Cardiac septum (tissue), 1 donor: ENCODE results near the gene GSTT4. TPM values are rescaled to one million over a fixed set of nuclear protein-coding genes. Genes with fewer than 3 reads are reported as not detected.
"Not testable (repeated sequence)": the region's sequence is repeated elsewhere in the genome, so short reads cannot be mapped to it uniquely, and the experiment has no call there.

Experiments used
- DNase-seq: peaks from one replicate; pipeline ENCODE4 v3.0.0-alpha.2; 2020; ENCODE audit warnings: low spot score
- intact Hi-C: fragments of 100-400 bp; cut with DNase I; formaldehyde crosslinking; loops from one replicate; pipeline ENCODE4 v1.14.0; 2022
- total RNA-seq: library from RNA; stranded (reverse); fragmentation: NEBNext Ultra II Directional; extraction: Animal tissue kit (Norgen Biotek cat#: 25700); gene quantifications from one replicate; pipeline ENCODE4 v1.2.1, GENCODE V29; 2021
- donor health status: DM: no; HTN: no; CAD: no.

Gene GSTT4
- total RNA-seq, 1 donor from 2014 or later = not detected

DNA sequence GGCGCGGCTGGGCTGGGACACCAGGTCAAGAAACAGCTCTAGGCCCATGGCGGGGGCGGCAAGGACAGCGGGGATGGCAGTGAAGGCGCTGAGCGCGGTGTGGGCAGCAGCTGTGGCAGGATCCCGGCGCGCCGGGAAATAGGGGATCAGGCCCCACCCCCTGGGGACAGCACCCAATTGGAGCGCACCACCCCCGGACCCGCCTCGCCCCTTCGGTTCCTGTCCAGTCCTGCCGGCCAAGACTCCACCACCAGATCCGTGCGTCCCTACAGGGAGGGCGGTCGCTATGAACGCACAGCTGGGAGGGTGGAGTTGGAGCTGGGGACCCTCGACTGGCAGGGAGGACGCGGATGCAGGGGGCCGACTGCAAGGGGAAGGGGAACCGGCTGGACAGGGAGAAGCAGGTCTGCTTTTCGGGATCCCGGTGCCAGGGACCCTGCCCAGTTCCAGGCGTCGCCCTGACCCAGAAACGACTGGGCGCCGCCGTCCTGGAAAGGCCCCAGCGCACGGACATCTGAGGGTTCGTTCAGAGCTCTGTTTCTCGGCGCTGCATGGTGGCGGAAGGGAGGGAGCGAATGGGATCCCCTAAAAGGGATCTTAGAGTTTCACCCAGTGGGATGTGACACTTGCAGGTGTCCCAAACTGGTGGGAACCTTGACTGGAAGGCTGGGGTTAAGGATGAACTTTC is 44.0 kb downstream of the GSTT4 start, which contains the start of gene GSTT2B:
Gene GSTT2B, minus strand, starts transcription at position 112 of the 688 bp plus-strand sequence. Its CDS starts 64 bp downstream, at position 48.
- intact Hi-C loops, DNase-seq: not testable (repeated sequence)

GRCh38 chr22:23956301-23956900 is 48.9 kb downstream of the GSTT4 start:
- intact Hi-C loops = not testable (repeated sequence)
- DNase-seq = peak; percentile 81

DNA sequence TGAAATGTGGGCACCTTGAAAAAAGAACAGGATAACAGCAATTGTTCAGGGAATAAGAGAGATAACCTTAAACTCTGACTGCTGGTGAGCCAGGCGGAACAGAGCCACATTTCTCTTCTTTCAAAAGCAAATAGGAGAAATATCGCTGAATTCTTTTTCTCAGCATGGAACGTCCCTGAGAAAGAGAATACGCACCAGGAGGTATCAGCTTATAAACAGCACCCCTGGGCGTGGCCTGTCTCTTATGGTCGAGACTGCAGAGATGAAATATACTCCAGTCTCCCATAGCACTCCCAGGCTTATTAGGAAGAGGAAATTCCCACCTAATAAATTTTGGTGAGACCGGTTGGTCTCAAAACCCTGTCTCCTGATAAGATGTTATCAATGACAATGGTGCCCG is 49.4 kb downstream of the GSTT4 start:
- DNase-seq, intact Hi-C loops: not testable (repeated sequence)

- DNase-seq, intact Hi-C loops: not testable (repeated sequence)
These were observed 50.3 kb downstream of the GSTT4 start for GRCh38 chr22:23954991-23955305.

DNA sequence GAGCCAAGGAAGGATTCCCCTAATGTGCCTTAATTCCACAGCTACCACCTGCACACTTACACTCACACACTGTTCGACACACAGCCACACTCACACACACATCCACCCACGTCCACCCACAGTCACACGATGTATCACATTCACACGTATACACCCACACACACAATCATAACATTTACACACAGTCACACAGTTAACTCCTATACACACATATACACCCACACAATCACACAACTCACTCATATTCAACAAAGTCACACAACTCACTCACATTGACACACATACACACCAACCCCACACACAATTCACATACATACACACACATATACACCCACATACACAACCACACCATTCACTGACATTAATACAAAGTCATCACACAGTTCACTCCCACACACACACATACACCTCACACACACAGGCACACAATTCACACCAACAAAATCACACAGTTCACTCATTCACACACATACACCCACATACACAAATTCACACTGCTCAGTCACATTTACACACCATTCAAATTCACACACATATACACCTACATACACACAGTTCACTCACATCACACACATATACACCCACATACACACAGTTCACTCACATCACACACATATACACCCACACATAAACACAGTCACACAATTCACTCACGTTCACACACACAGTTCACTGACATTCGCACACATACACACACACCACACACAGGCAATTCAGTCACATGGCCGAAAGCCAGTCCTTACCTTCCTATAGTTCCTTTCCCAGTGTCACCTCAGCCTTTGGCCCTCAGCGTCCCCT is 50.9 kb downstream of the GSTT4 start:
- intact Hi-C loops, DNase-seq: not testable (repeated sequence)

DNA sequence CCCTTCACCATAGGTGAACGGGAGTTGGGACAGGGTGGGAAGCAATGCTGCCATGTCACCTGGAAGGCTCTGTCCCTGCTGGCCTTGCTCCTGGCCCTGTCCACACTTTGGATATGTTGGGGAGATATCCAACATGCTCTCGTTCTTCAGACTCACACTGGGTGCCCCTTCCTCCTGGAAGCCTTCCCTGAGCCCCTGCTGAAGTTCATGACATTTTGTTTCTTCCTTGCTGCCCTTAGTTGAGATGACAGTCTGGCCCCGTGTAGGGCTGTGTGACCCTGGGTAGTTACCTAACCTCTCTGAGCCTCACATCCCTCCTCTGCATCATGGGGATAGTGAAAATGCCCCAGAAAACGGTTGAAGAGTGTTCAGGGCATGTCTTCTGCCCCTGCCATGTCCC is 51.8 kb downstream of the GSTT4 start:
- intact Hi-C loops, DNase-seq: not testable (repeated sequence)

DNA sequence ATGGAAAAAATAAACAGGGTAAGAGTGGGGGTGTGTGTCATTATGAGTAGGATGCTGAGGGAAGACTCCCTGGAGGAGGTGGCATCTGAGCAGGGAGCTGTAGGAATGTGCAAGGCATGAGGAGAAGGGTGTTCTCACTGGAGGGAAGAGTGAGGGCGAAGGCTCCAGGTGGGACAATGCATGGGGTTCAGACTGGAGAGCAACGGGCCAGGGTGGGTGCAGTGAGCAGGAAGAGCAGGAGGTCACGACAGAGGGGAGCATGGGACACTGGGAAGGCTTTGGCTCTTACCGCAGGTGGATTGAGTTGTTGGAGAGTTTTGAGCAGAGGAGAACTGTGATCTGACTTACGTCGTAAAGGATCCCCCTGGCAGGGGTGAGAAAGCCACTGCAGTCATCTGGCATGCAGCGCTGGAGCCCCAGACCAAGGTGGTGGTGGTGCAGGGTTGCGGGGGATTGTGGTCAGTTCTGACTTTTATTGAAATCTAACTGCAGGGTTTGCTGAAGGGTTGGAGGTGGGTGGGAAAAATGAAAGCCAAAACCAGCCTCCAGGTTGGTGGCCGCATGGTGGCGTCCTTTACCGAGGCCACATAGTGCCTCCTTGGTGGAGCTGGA is 52.4 kb downstream of the GSTT4 start:
- DNase-seq, intact Hi-C loops: not testable (repeated sequence)

DNA sequence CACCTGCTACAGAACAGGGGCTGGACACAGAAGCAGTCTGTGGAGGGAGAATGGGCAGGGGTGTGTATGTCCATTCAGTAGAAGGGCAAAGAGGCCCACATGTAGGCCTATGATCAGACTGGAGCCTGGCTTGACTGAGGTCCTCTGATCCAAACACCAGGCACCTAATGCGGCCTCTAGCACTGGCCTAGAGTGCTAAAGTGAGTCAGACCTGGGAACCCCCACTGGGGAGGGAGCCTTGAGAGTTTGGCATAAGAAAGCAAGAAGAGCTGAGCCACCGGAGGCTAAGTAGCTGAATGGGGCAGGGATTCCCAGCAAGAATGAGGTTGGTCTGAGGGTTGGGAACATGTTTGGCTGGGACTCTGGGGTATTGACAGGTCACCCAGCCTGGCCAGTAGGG is 53.9 kb downstream of the GSTT4 start:
- intact Hi-C loops, DNase-seq: not testable (repeated sequence)

GRCh38 chr22:23949764-23950163 is 55.5 kb downstream of the GSTT4 start:
- intact Hi-C loops, DNase-seq: not testable (repeated sequence)

Other genes starting within 250 kb of the GSTT4 start
- gene C22orf15, start 242.5 kb downstream of the GSTT4 start, total RNA-seq = not detected
- gene CHCHD10, start 237.5 kb downstream of the GSTT4 start, total RNA-seq = 1,008 TPM
- 6.2 TPM for gene MMP11, start 232.6 kb downstream of the GSTT4 start, total RNA-seq
- 50.4 TPM for gene SMARCB1, start 218.5 kb downstream of the GSTT4 start, total RNA-seq
- 2.2 TPM for gene DERL3, start 166.4 kb downstream of the GSTT4 start, total RNA-seq
- gene SLC2A11, start 147.6 kb downstream of the GSTT4 start, total RNA-seq = 19.7 TPM
- 317 TPM for gene MIF, start 111.1 kb downstream of the GSTT4 start, total RNA-seq
- 21.1 TPM for gene GSTT2B, start 44.3 kb downstream of the GSTT4 start, total RNA-seq
- 3.5 TPM for gene DDTL, start 38.6 kb downstream of the GSTT4 start, total RNA-seq
- gene DDT, start 31.0 kb downstream of the GSTT4 start, total RNA-seq = 128 TPM
- gene GSTT2, start 25.3 kb downstream of the GSTT4 start, total RNA-seq = 0.43 TPM
- gene CABIN1, start 5.9 kb upstream of the GSTT4 start, total RNA-seq = 38.0 TPM
- gene SUSD2, start 176.0 kb upstream of the GSTT4 start, total RNA-seq = 3.1 TPM
- 12.2 TPM for gene GGT5, start 239.6 kb upstream of the GSTT4 start, total RNA-seq